ENCODE measurements around the gene UBE2L3. TPM values are rescaled to one million over a fixed set of nuclear protein-coding genes. Genes with fewer than 3 reads are reported as not detected.

UBE2L3 gene
- total RNA-seq, 1 donor from 2014 or later, result 21.9 TPM

DNA sequence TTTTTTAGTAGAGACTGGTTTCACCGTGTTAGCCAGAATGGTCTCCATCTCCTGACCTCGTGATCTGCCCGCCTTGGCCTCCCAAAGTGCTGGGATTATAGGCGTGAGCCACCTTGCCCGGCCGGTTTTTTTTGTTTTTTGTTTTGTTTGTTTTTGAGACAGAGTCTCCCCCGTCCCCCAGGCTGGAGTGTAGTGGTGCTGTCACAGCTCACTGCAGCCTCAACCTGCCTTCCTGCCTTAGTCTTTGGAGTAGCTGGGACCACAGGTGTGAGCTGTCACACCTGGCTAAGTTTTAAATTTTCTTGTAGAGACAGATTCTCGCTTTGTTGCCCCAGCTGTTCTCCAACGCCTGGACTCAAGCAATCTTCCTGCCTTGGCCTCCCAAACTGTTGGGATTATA is 101.5 kb downstream of the UBE2L3 start:
- Histone ChIP-seq H3K27me3 (ENCODE audit: control insufficient read depth in 3 of 3, insufficient read depth in 3 of 3, low read length in 3 of 3) (no peaks in the 10 kb centered on the region), H3K9ac (ENCODE audit: low read depth in 1 of 3, low read length in 3 of 3) (no peak overlapping the region), H3K27ac (ENCODE audit: low read depth, low read length) (no peak overlapping the region), H3K4me3 (ENCODE audit: low read length in 3 of 3) (no peak overlapping the region), H3K36me3 (ENCODE audit: control insufficient read depth in 3 of 3, insufficient read depth in 3 of 3, low read length in 3 of 3) (peaks cover 35 to 41% (median 36%) of the 10 kb centered on the region in 3 donors), H3K9me3 (ENCODE audit: control insufficient read depth in 3 of 3, low read length in 3 of 3) (no peaks in the 10 kb centered on the region), H3K4me1 (ENCODE audit: control insufficient read depth in 3 of 3, insufficient read depth in 3 of 3, low read length in 3 of 3) (peaks cover 6 to 9% (median 8%) of the 10 kb centered on the region in 3 donors)

DNA sequence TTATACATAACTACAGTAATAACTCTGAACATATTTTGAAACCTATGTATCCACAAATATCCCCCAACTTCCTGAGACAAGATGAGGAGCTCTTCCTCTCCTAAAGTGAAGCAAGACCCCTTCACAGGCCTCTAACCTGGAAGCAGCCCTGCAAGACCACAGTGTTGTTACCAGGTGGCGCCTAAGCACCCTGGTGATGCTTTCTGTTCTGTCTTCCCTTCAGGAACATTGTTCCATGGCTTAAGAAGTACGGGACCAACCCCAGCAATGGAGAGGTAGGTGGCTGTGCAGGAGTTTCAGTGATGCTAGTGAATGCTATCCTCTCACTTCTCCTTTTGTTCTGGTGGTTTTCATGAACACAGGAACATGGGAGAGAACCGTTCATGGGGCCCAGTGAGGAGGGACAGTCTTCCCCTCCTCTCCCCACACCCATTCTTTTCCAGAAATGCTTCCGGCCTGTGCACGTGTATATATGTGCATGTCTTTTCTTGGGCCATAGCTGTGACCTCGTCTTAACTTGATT is 104.7 kb downstream of the UBE2L3 start:
- Histone ChIP-seq H3K36me3 (ENCODE audit: control insufficient read depth in 3 of 3, insufficient read depth in 3 of 3, low read length in 3 of 3) (peaks cover 48 to 56% (median 51%) of the 10 kb centered on the region in 3 donors), H3K9me3 (ENCODE audit: control insufficient read depth in 3 of 3, low read length in 3 of 3) (no peaks in the 10 kb centered on the region), H3K4me3 (ENCODE audit: low read length in 3 of 3) (no peak overlapping the region), H3K27ac (ENCODE audit: low read depth, low read length) (no peak overlapping the region), H3K27me3 (ENCODE audit: control insufficient read depth in 3 of 3, insufficient read depth in 3 of 3, low read length in 3 of 3) (no peaks in the 10 kb centered on the region), H3K9ac (ENCODE audit: low read depth in 1 of 3, low read length in 3 of 3) (no peak overlapping the region), H3K4me1 (ENCODE audit: control insufficient read depth in 3 of 3, insufficient read depth in 3 of 3, low read length in 3 of 3) (no peaks in the 10 kb centered on the region)

Small RNA genes lying within 50 kb of the gene (small RNA-seq; reads per million reads assigned to genes)
- gene MIR301B, result 13.0 reads per million, percentile 93 among the genes with 10 or more reads in this experiment
- not detected for gene RF00492
- gene RN7SKP221, result not detected

Other genes starting within 250 kb of the UBE2L3 start
- gene RIMBP3B, start 184.0 kb upstream of the UBE2L3 start, total RNA-seq, result not detected
- 4.2 TPM for gene HIC2, start 150.3 kb upstream of the UBE2L3 start, total RNA-seq
- under 0.01 TPM for gene TMEM191C, start 100.3 kb upstream of the UBE2L3 start, total RNA-seq
- not detected for gene RIMBP3C, start 16.3 kb upstream of the UBE2L3 start, total RNA-seq
- gene YDJC, start 62.3 kb downstream of the UBE2L3 start, total RNA-seq, result 1.0 TPM
- not detected for gene CCDC116, start 65.0 kb downstream of the UBE2L3 start, total RNA-seq
- gene SDF2L1, start 74.6 kb downstream of the UBE2L3 start, total RNA-seq, result 4.2 TPM
- 17.7 TPM for gene PPIL2, start 98.3 kb downstream of the UBE2L3 start, total RNA-seq
- gene YPEL1, start 168.1 kb downstream of the UBE2L3 start, total RNA-seq, result 20.4 TPM